K562 (cell line): Measurements from ENCODE around the gene ICAM2. TPM values are rescaled to one million over a fixed set of nuclear protein-coding genes. Genes with fewer than 3 reads are reported as not detected.

ENCODE experiments used
- RAD21 ChIP-seq, 2 experiments: fragments of 250-450 bp in 1 of 2; fragments of 450-650 bp in 1 of 2; sonication (Bioruptor Pico) in 1 of 2; formaldehyde crosslinking in 1 of 2; IDR thresholded peaks in 1 of 2; conservative IDR thresholded peaks in 1 of 2; 2 replicates each; pipeline versions ENCODE4 v1.4.0 to v1.8.0; 2020 to 2022; ENCODE audit warnings: mild to moderate bottlenecking in 2 of 2, moderate library complexity in 1 of 2
- RB1 ChIP-seq: fragments of 450-650 bp; IDR thresholded peaks from 2 replicates; pipeline ENCODE4 v1.6.1; 2017; ENCODE audit warnings: low read depth, mild to moderate bottlenecking
- ZNF175 ChIP-seq: fragments of 200-800 bp; sonication (Bioruptor generic); IDR thresholded peaks from 2 replicates; pipeline ENCODE4 v1.6.1; 2016; ENCODE audit warnings: low read depth, mild to moderate bottlenecking, missing genetic modification characterization, missing compliant biosample characterization
- polyA plus RNA-seq, 8 experiments: library from polyadenylated mRNA; depleted of rRNA in 4 of 8; stranded (reverse) in 5 of 8; unstranded in 3 of 8; fragments of >200 nt; fragmentation: Nextera tagmentation in 2 of 8; fragmentation: Illumina TruSeq in 1 of 8; extraction: Ambion mirVana in 2 of 8; extraction: Trizol in 1 of 8; gene quantifications; 2 replicates each; pipeline versions ENCODE4 v1.2.1 to v1.2.3, GENCODE V29; 2011 to 2014; ENCODE audit warnings: inconsistent platforms in 1 of 8, missing spikeins in 1 of 8
- total RNA-seq, 7 experiments: library from RNA; depleted of rRNA in 6 of 7; stranded (reverse); fragments of >200 nt in 6 of 7; fragmentation: Illumina TruSeq in 2 of 7; extraction: Trizol in 2 of 7; gene quantifications; 2 replicates each; pipeline versions ENCODE4 v1.2.1 to v1.2.3, GENCODE V29; 2011 to 2021; ENCODE audit warnings: low replicate concordance in 1 of 7
- TF ChIP-seq, protein P1 (sequence below): sonication (generic); formaldehyde crosslinking; IDR thresholded peaks from 2 replicates; pipeline ENCODE4 v1.8.0; 2023; ENCODE audit warnings: missing genetic modification reagents, mild to moderate bottlenecking, borderline replicate concordance

ICAM2 gene
- total and polyA plus RNA-seq, 9 of the 15 experiments (the other 6 are each of a cell fraction or from before 2014, with no cell fraction given): 37.9 to 89.4 (median 60.6) TPM

DNA sequence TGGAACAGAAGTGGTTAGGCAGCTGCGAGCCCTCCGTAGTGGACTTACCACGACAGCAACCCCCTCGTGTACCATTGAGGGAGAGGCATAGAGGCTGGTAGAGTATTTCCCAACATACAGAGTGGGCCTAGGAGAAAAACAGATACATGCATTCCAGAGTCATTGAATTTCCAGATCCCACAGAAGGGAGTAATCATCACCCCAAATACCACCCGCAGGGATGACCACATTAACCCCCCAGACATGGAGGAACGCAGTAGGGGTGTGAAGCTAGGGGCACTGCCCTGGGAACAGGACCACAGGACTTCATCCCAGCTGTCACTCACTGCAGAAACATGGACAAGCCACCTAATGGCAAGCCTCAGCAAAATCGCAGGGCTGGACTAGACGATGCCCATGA lies 44.7 kb upstream of the ICAM2 start (continued):
- TF ChIP-seq RAD21 (CRISPR knock-in tag; conservative IDR thresholded peaks at IDR 0.05 in 1 of 2, IDR thresholded peaks at IDR 0.05 in 1 of 2) (no peak), ZNF175 (no peak), RB1 (no peak)
- TF ChIP-seq, protein P1, sequence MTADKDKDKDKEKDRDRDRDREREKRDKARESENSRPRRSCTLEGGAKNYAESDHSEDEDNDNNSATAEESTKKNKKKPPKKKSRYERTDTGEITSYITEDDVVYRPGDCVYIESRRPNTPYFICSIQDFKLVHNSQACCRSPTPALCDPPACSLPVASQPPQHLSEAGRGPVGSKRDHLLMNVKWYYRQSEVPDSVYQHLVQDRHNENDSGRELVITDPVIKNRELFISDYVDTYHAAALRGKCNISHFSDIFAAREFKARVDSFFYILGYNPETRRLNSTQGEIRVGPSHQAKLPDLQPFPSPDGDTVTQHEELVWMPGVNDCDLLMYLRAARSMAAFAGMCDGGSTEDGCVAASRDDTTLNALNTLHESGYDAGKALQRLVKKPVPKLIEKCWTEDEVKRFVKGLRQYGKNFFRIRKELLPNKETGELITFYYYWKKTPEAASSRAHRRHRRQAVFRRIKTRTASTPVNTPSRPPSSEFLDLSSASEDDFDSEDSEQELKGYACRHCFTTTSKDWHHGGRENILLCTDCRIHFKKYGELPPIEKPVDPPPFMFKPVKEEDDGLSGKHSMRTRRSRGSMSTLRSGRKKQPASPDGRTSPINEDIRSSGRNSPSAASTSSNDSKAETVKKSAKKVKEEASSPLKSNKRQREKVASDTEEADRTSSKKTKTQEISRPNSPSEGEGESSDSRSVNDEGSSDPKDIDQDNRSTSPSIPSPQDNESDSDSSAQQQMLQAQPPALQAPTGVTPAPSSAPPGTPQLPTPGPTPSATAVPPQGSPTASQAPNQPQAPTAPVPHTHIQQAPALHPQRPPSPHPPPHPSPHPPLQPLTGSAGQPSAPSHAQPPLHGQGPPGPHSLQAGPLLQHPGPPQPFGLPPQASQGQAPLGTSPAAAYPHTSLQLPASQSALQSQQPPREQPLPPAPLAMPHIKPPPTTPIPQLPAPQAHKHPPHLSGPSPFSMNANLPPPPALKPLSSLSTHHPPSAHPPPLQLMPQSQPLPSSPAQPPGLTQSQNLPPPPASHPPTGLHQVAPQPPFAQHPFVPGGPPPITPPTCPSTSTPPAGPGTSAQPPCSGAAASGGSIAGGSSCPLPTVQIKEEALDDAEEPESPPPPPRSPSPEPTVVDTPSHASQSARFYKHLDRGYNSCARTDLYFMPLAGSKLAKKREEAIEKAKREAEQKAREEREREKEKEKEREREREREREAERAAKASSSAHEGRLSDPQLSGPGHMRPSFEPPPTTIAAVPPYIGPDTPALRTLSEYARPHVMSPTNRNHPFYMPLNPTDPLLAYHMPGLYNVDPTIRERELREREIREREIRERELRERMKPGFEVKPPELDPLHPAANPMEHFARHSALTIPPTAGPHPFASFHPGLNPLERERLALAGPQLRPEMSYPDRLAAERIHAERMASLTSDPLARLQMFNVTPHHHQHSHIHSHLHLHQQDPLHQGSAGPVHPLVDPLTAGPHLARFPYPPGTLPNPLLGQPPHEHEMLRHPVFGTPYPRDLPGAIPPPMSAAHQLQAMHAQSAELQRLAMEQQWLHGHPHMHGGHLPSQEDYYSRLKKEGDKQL (CRISPR knock-in tag): no peak
